ENCODE data around the gene FBXL16. TPM values are rescaled to one million over a fixed set of nuclear protein-coding genes. Genes with fewer than 3 reads are reported as not detected.

FBXL16 gene
- total and polyA plus RNA-seq, 2 of the 13 experiments (the other 11 are each of a cell fraction or from before 2014, with no cell fraction given), result 0.22 to 2.0 TPM

- BruUV-seq (replicated peaks), result no TSS peak
- WGBS (ENCODE audit: low lambda C conversion rate), result no CpG with 5 or more reads among the region's 12 CpGs
- Histone ChIP-seq H3K27ac (ENCODE audit: extremely low read length, insufficient read depth, low read length) (no peak overlapping the region), H3K36me3 (replicated peaks in 1 of 2; ENCODE audit: control insufficient read depth in 1 of 2, insufficient read depth in 2 of 2, low read length in 2 of 2) (no peaks in the 10 kb centered on the region), H3K9ac (ENCODE audit: insufficient read depth, low read depth, low read length) (no peak overlapping the region), H4K20me1 (ENCODE audit: insufficient read depth, low read length) (peaks cover 3% of the 10 kb centered on the region; the same call in 1 of the 2 replicates), H3K4me1 (ENCODE audit: insufficient read depth, low read length) (no peaks in the 10 kb centered on the region), H2AFZ (ENCODE audit: low read length) (no peak overlapping the region), H3K27me3 (ENCODE audit: control insufficient read depth in 1 of 2, insufficient read depth in 2 of 2, low read length in 2 of 2) (peaks cover 33 to 76% of the 10 kb centered on the region in 2 experiments), H3K9me3 (ENCODE audit: low read length) (no peaks in the 10 kb centered on the region), H3K4me3 (replicated peaks in 1 of 3; ENCODE audit: insufficient read depth in 1 of 3, low read depth in 2 of 3, low read length in 3 of 3) (no peak overlapping the region), H3K4me2 (ENCODE audit: low read depth, low read length) (no peak overlapping the region), H3K79me2 (ENCODE audit: insufficient read depth, low read length) (no peaks in the 10 kb centered on the region)
- no peak for DNase-seq (ENCODE audit: low spot score)
- ChIA-PET POLR2A (no interaction called here), CTCF (ENCODE audit: low intra/inter-chr PET ratio, low total read pairs) (no interaction called here)
- no peak for FAIRE-seq
- ATAC-seq, result peak; percentile 11; the same call in 1 of the 3 replicates
- intact Hi-C loops (cut with micrococcal nuclease; ENCODE audit: unreplicated experiment) (no loop called here), in situ Hi-C loops (cut with HindIII; ENCODE audit: extremely low pct_ligation_motif_present, low pct_unique_long_range_greater_than_20kb) (no loop called here)
- no peak for TF ChIP-seq MXD3 (CRISPR knock-in tag; IDR thresholded peaks at IDR 0.05)
- no peak for TF ChIP-seq HNF4A (CRISPR knock-in tag; IDR thresholded peaks at IDR 0.05)
- TF ChIP-seq, protein P1, sequence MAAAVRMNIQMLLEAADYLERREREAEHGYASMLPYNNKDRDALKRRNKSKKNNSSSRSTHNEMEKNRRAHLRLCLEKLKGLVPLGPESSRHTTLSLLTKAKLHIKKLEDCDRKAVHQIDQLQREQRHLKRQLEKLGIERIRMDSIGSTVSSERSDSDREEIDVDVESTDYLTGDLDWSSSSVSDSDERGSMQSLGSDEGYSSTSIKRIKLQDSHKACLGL (CRISPR knock-in tag; IDR thresholded peaks at IDR 0.05), result no peak
- TF ChIP-seq ZBTB40 (IDR thresholded peaks at IDR 0.05), result no peak
- TF ChIP-seq ZBTB40 (CRISPR knock-in tag; IDR thresholded peaks at IDR 0.05), result no peak
- no peak for TF ChIP-seq CREM (IDR thresholded peaks at IDR 0.05)
- no peak for TF ChIP-seq CREM (CRISPR knock-in tag; IDR thresholded peaks at IDR 0.05)
- TF ChIP-seq, protein P2, sequence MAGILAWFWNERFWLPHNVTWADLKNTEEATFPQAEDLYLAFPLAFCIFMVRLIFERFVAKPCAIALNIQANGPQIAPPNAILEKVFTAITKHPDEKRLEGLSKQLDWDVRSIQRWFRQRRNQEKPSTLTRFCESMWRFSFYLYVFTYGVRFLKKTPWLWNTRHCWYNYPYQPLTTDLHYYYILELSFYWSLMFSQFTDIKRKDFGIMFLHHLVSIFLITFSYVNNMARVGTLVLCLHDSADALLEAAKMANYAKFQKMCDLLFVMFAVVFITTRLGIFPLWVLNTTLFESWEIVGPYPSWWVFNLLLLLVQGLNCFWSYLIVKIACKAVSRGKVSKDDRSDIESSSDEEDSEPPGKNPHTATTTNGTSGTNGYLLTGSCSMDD (CRISPR knock-in tag; IDR thresholded peaks at IDR 0.05), result no peak
- TF ChIP-seq SMARCC2 (IDR thresholded peaks at IDR 0.05), result no peak
- TF ChIP-seq CHD2 (IDR thresholded peaks at IDR 0.05; ENCODE audit: low read depth, low read length), result no peak
- TF ChIP-seq ZNF747 (CRISPR knock-in tag; IDR thresholded peaks at IDR 0.05; ENCODE audit: borderline replicate concordance), result no peak
- TF ChIP-seq NFIB (CRISPR knock-in tag; IDR thresholded peaks at IDR 0.05; ENCODE audit: borderline replicate concordance), result no peak
- no peak for TF ChIP-seq ZNF773 (CRISPR knock-in tag; IDR thresholded peaks at IDR 0.05; ENCODE audit: borderline replicate concordance)
- no peak for TF ChIP-seq THAP7 (CRISPR knock-in tag; IDR thresholded peaks at IDR 0.05)
- no peak for TF ChIP-seq RBM39 (IDR thresholded peaks at IDR 0.05; ENCODE audit: low read depth, low read length, poor library complexity, severe bottlenecking)
Observed at GRCh38 chr16:703406-703805, 2.2 kb downstream of the FBXL16 start.
